IPS-18a (cell line): Measurements from ENCODE around the gene MEPE.

Experiments
- H3K27ac ChIP-seq: one replicate; pipeline ENCODE4 v1.5.1; 2013; ENCODE audit warnings: low read length
- H3K27me3 ChIP-seq: one replicate; pipeline ENCODE4 v1.6.1; 2013; ENCODE audit warnings: mild to moderate bottlenecking, low read length; ENCODE audit not compliant: control insufficient read depth, insufficient read depth
- H3K36me3 ChIP-seq: one replicate; pipeline ENCODE4 v1.6.1; 2013; ENCODE audit warnings: low read depth, low read length; ENCODE audit not compliant: control insufficient read depth
- H3K4me1 ChIP-seq: one replicate; pipeline ENCODE4 v1.6.1; 2013; ENCODE audit warnings: low read depth, low read length; ENCODE audit not compliant: control insufficient read depth
- H3K4me3 ChIP-seq: one replicate; pipeline ENCODE4 v1.5.1; 2013; ENCODE audit warnings: low read length
- H3K9ac ChIP-seq: one replicate; pipeline ENCODE4 v1.6.1; 2013; ENCODE audit warnings: mild to moderate bottlenecking, low read length, moderate library complexity
- H3K9me3 ChIP-seq: one replicate; pipeline ENCODE4 v1.6.1; 2013; ENCODE audit warnings: low read depth, low read length; ENCODE audit not compliant: control insufficient read depth

The MEPE gene

GRCh38 chr4:87844452-87844851 lies 11.7 kb downstream of the MEPE start:
- Histone ChIP-seq H3K4me1 (peaks cover 10% of the 10 kb centered on the region), H3K4me3 (no peak overlapping the region), H3K9me3 (no peaks in the 10 kb centered on the region), H3K9ac (no peak overlapping the region), H3K27me3 (no peaks in the 10 kb centered on the region), H3K36me3 (no peaks in the 10 kb centered on the region), H3K27ac (no peak overlapping the region)

GRCh38 chr4:87846226-87846625 lies 13.5 kb downstream of the MEPE start:
- Histone ChIP-seq H3K36me3 (no peaks in the 10 kb centered on the region), H3K4me1 (peaks cover 4% of the 10 kb centered on the region), H3K9me3 (no peaks in the 10 kb centered on the region), H3K27ac (no peak overlapping the region), H3K27me3 (no peaks in the 10 kb centered on the region), H3K4me3 (no peak overlapping the region), H3K9ac (no peak overlapping the region)

DNA sequence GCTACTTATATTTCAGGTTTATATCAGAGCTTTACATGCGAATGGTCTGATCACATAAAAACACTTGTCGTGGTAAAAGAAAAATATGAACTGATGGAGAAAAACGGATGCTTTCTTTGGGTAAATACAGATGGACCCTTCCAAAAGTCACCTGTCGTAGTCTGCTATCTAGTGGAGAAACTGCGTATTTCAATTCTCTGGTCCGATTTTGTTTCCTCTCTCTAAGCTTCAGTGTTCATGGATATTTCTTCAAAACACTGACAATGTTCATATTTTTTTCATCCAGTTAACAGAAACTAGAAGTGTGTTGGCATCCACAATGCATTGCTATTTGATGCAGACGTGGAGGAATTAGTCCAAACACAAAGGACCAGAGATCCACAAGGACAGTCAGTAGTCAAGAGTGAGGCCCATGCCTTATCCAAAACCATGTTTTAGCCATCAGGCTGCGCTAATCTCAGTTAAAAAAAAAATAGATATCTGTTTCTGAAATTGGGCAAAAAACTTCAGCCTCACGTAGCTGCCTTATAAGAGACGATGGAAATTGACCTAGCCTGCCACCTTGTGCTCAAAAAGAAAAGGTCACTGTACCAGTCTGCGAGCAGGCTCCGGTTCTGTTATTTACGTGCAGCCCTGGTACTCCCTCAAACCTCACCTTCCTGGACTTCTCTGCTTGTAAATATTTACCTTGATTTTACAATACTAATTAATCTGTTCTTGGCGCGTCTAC lies 16.0 kb downstream of the MEPE start:
- H3K9ac ChIP-seq: no peak overlapping the region

GRCh38 chr4:87849612-87850011 lies 16.8 kb downstream of the MEPE start:
- Histone ChIP-seq H3K27me3 (no peaks in the 10 kb centered on the region), H3K27ac (no peak overlapping the region), H3K36me3 (no peaks in the 10 kb centered on the region), H3K9ac (no peak overlapping the region), H3K9me3 (no peaks in the 10 kb centered on the region), H3K4me1 (peaks cover 11% of the 10 kb centered on the region), H3K4me3 (no peak overlapping the region)

More for the DNA sequence above, 16.0 kb downstream of the MEPE start:
- H3K27ac ChIP-seq: no peak overlapping the region
- H3K4me3 ChIP-seq: peak overlapping the region; percentile 58
- H3K9me3 ChIP-seq: no peaks in the 10 kb centered on the region
- H3K4me1 ChIP-seq: peaks cover 11% of the 10 kb centered on the region
- no peaks in the 10 kb centered on the region for H3K36me3 ChIP-seq
- no peaks in the 10 kb centered on the region for H3K27me3 ChIP-seq

GRCh38 chr4:87851332-87851731 lies 18.6 kb downstream of the MEPE start:
- Histone ChIP-seq H3K4me3 (no peak overlapping the region), H3K27ac (no peak overlapping the region), H3K4me1 (peaks cover 11% of the 10 kb centered on the region), H3K9me3 (no peaks in the 10 kb centered on the region), H3K27me3 (no peaks in the 10 kb centered on the region), H3K36me3 (no peaks in the 10 kb centered on the region), H3K9ac (no peak overlapping the region)

DNA sequence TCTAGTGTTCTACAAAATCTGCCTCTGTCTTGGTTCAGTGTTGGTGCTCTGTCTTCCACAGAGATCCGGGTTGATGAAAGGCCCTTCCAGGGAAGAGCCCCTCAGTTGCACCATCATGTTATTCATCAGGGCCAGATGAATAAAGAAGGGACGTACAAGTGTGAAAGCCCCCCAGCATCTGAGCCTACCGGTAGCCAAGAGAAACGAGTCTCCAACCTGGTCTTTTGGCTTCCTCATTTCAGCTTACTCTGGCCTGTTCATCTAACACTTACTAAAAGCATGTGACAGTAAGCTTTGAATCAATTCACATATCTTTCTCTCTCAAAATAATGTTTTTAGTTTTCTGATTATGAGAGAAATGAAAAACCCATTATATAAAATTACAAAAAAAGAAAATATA lies 19.2 kb downstream of the MEPE start:
- Histone ChIP-seq H3K9me3 (no peaks in the 10 kb centered on the region), H3K4me1 (peaks cover 16% of the 10 kb centered on the region), H3K36me3 (no peaks in the 10 kb centered on the region), H3K27ac (no peak overlapping the region), H3K4me3 (no peak overlapping the region), H3K9ac (no peak overlapping the region), H3K27me3 (no peaks in the 10 kb centered on the region)

GRCh38 chr4:87853108-87853507 lies 20.3 kb downstream of the MEPE start:
- H3K27ac ChIP-seq: no peak overlapping the region
- H3K36me3 ChIP-seq: no peaks in the 10 kb centered on the region
- no peak overlapping the region for H3K9ac ChIP-seq
- H3K9me3 ChIP-seq: no peaks in the 10 kb centered on the region
- no peaks in the 10 kb centered on the region for H3K27me3 ChIP-seq
- H3K4me1 ChIP-seq: peaks cover 17% of the 10 kb centered on the region
- no peak overlapping the region for H3K4me3 ChIP-seq

GRCh38 chr4:87853891-87854290 lies 21.1 kb downstream of the MEPE start:
- Histone ChIP-seq H3K4me1 (peaks cover 13% of the 10 kb centered on the region), H3K9me3 (no peaks in the 10 kb centered on the region), H3K27me3 (no peaks in the 10 kb centered on the region), H3K9ac (no peak overlapping the region), H3K4me3 (no peak overlapping the region), H3K36me3 (no peaks in the 10 kb centered on the region), H3K27ac (no peak overlapping the region)

GRCh38 chr4:87855559-87855958 lies 22.8 kb downstream of the MEPE start:
- no peaks in the 10 kb centered on the region for H3K27me3 ChIP-seq
- H3K4me1 ChIP-seq: peaks cover 13% of the 10 kb centered on the region
- H3K9me3 ChIP-seq: no peaks in the 10 kb centered on the region
- no peak overlapping the region for H3K27ac ChIP-seq
- H3K4me3 ChIP-seq: no peak overlapping the region
- no peaks in the 10 kb centered on the region for H3K36me3 ChIP-seq
- no peak overlapping the region for H3K9ac ChIP-seq

GRCh38 chr4:87856816-87857215 lies 24.0 kb downstream of the MEPE start:
- Histone ChIP-seq H3K27me3 (no peaks in the 10 kb centered on the region), H3K9me3 (no peaks in the 10 kb centered on the region), H3K4me3 (no peak overlapping the region), H3K27ac (no peak overlapping the region), H3K36me3 (no peaks in the 10 kb centered on the region), H3K9ac (no peak overlapping the region), H3K4me1 (peaks cover 13% of the 10 kb centered on the region)

DNA sequence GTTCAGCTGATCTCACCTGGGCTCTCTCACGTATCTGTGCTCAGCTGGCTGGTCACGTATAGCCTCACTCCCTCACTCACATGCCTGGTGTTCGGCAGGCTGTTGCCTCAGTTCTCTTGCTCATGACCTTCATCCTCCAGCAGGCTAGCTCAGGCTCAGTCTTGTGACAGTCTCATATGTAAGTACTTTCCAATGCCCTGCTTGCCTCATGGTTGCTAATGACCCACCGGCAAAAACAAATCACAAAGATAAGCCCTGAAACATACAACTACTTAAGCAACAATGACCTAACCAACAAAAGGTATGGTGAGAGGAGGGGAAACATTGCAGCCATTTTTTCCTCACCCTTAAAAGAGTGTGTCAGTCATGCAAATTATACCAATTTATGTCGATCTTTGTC lies 25.0 kb downstream of the MEPE start:
- peaks cover 13% of the 10 kb centered on the region for H3K4me1 ChIP-seq
- H3K27ac ChIP-seq: no peak overlapping the region
- H3K4me3 ChIP-seq: no peak overlapping the region
- H3K9me3 ChIP-seq: no peaks in the 10 kb centered on the region
- no peaks in the 10 kb centered on the region for H3K36me3 ChIP-seq
- no peak overlapping the region for H3K9ac ChIP-seq
- H3K27me3 ChIP-seq: no peaks in the 10 kb centered on the region

DNA sequence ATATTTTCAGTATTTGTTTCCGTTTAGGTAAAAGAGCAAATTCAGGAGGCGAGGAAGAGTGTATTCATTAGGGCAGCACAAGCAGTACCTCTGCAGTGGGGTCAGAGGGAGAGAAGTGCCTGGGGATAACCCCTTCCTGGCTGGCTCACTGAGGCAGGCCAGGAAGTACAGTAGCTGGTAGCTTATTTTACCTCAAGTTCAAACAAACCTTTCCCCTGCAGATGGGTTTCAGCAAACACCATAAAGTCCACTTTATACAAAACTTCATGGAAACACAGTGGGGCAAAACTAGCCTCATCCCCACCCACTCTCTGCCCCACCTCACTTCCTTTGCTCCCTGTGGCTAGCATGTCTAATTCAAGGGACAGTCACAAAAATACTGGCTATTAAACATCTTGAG lies 29.5 kb downstream of the MEPE start:
- no peak overlapping the region for H3K4me3 ChIP-seq
- no peaks in the 10 kb centered on the region for H3K27me3 ChIP-seq
- H3K9ac ChIP-seq: no peak overlapping the region
- H3K4me1 ChIP-seq: peaks cover 22% of the 10 kb centered on the region
- H3K9me3 ChIP-seq: no peaks in the 10 kb centered on the region
- no peak overlapping the region for H3K27ac ChIP-seq
- no peaks in the 10 kb centered on the region for H3K36me3 ChIP-seq
